K562 (cell line): ENCODE data around the gene OR2F1. TPM values are rescaled to one million over a fixed set of nuclear protein-coding genes. Genes with fewer than 3 reads are reported as not detected.

Experiments used
- ATF7 ChIP-seq: fragments of 450-650 bp; IDR thresholded peaks from 2 replicates; pipeline ENCODE4 v1.7.1; 2014; ENCODE audit warnings: mild to moderate bottlenecking, moderate library complexity
- CBFA2T2 ChIP-seq: fragments of 450-650 bp; conservative IDR thresholded peaks from 2 replicates; pipeline ENCODE4 v1.6.1; 2017; ENCODE audit warnings: mild to moderate bottlenecking
- CBX1 ChIP-seq: sonication (generic); IDR thresholded peaks from 2 replicates; pipeline ENCODE4 v1.6.1; 2016; ENCODE audit warnings: antibody characterized with exemption, low read depth, mild to moderate bottlenecking
- CBX3 ChIP-seq, 2 experiments: IDR thresholded peaks; 1 replicate in 1 of 2; 2 replicates in 1 of 2; pipeline ENCODE4 v1.6.1; 2012; ENCODE audit warnings: inconsistent platforms in 2 of 2, low read length in 2 of 2, borderline replicate concordance in 1 of 2, control low read depth in 1 of 2
- CREM ChIP-seq: IDR thresholded peaks from 2 replicates; pipeline ENCODE4 v1.6.1; 2014; ENCODE audit warnings: antibody characterized with exemption, low read depth
- CTBP1 ChIP-seq: fragments of 450-650 bp; IDR thresholded peaks from 2 replicates; pipeline ENCODE4 v1.6.1; 2016; ENCODE audit warnings: borderline replicate concordance
- EHMT2 ChIP-seq: fragments of 450-650 bp; IDR thresholded peaks from 2 replicates; pipeline ENCODE4 v1.6.1; 2018; ENCODE audit warnings: antibody characterized with exemption
- EP400 ChIP-seq: fragments of 450-650 bp; IDR thresholded peaks from 2 replicates; pipeline ENCODE4 v1.6.1; 2017; ENCODE audit warnings: antibody characterized with exemption, mild to moderate bottlenecking, moderate library complexity
- ESRRA ChIP-seq: fragments of 450-650 bp; IDR thresholded peaks from 2 replicates; pipeline ENCODE4 v1.6.1; 2014; ENCODE audit warnings: low read depth, mild to moderate bottlenecking, moderate library complexity, borderline replicate concordance
- FOXM1 ChIP-seq, 2 experiments: fragments of 450-650 bp in 1 of 2; sonication (generic) in 1 of 2; formaldehyde crosslinking in 1 of 2; IDR thresholded peaks; 2 replicates each; pipeline versions ENCODE4 v1.6.1 to v1.9.0; 2017 to 2022; ENCODE audit warnings: low read depth in 2 of 2, mild to moderate bottlenecking in 2 of 2, missing genetic modification reagents in 1 of 2, moderate library complexity in 1 of 2
- FOXO4 ChIP-seq: fragments of 450-650 bp; formaldehyde crosslinking; IDR thresholded peaks from 2 replicates; pipeline ENCODE4 v1.4.0; 2020; ENCODE audit warnings: mild to moderate bottlenecking, moderate library complexity
- GATAD2B ChIP-seq: fragments of 450-650 bp; IDR thresholded peaks from 2 replicates; pipeline ENCODE4 v1.6.1; 2017; ENCODE audit warnings: mild to moderate bottlenecking, borderline replicate concordance
- KDM1A ChIP-seq, 2 experiments: fragments of 450-650 bp; IDR thresholded peaks; 2 replicates each; pipeline ENCODE4 v1.6.1; 2016; ENCODE audit warnings: mild to moderate bottlenecking in 2 of 2
- MAFF ChIP-seq: IDR thresholded peaks from 2 replicates; pipeline ENCODE4 v1.6.1; 2012; ENCODE audit warnings: low read length, improper control_type of control experiment
- MEF2A ChIP-seq: IDR thresholded peaks from 2 replicates; pipeline ENCODE4 v1.6.1; 2011; ENCODE audit warnings: low read depth, mild to moderate bottlenecking, low read length, moderate library complexity; ENCODE audit not compliant: control insufficient read depth
- MTA2 ChIP-seq: fragments of 450-650 bp; IDR thresholded peaks from 2 replicates; pipeline ENCODE4 v1.6.1; 2016; ENCODE audit warnings: low read depth
- NCOR1 ChIP-seq: fragments of 450-650 bp; IDR thresholded peaks from 2 replicates; pipeline ENCODE4 v1.6.1; 2016; ENCODE audit warnings: mild to moderate bottlenecking, moderate library complexity
- NR2C2 ChIP-seq, 2 experiments: fragments of 200-800 bp in 1 of 2; sonication (Bioruptor generic) in 1 of 2; sonication (generic) in 1 of 2; formaldehyde crosslinking in 1 of 2; IDR thresholded peaks; 2 replicates each; pipeline versions ENCODE4 v1.6.1 to v1.8.0; 2016 to 2022; ENCODE audit warnings: mild to moderate bottlenecking in 1 of 2, missing compliant biosample characterization in 1 of 2, missing genetic modification characterization in 1 of 2, missing genetic modification reagents in 1 of 2
- NUFIP1 ChIP-seq: fragments of 450-650 bp; IDR thresholded peaks from 2 replicates; pipeline ENCODE4 v1.6.1; 2018; ENCODE audit not compliant: partially characterized antibody
- PHF21A ChIP-seq: fragments of 450-650 bp; IDR thresholded peaks from 2 replicates; pipeline ENCODE4 v1.6.1; 2017; ENCODE audit warnings: low read depth, borderline replicate concordance
- POLR2B ChIP-seq: fragments of 450-650 bp; IDR thresholded peaks from 2 replicates; pipeline ENCODE4 v1.6.1; 2018; ENCODE audit warnings: low read depth; ENCODE audit not compliant: partially characterized antibody
- RBFOX2 ChIP-seq: fragments of 200-400 bp; formaldehyde crosslinking; IDR thresholded peaks from 2 replicates; pipeline ENCODE4 v1.6.1; 2017; ENCODE audit warnings: low read depth, mild to moderate bottlenecking, low read length, moderate library complexity
- SOX6 ChIP-seq: fragments of 450-650 bp; IDR thresholded peaks from 2 replicates; pipeline ENCODE4 v1.6.1; 2014; ENCODE audit warnings: mild to moderate bottlenecking
- TAL1 ChIP-seq: fragments of 450-650 bp; IDR thresholded peaks from 2 replicates; pipeline ENCODE4 v1.6.1; 2016; ENCODE audit warnings: mild to moderate bottlenecking
- TCF15 ChIP-seq: fragments of 250-450 bp; sonication (Bioruptor Pico); IDR thresholded peaks from 2 replicates; pipeline ENCODE4 v1.8.0; 2022; ENCODE audit warnings: moderate library complexity, mild to moderate bottlenecking, inconsistent platforms
- ZEB2 ChIP-seq: fragments of 450-650 bp; IDR thresholded peaks from 2 replicates; pipeline ENCODE4 v1.6.1; 2016
- ZNF274 ChIP-seq: IDR thresholded peaks from 2 replicates; pipeline ENCODE4 v1.6.1; 2011; ENCODE audit warnings: low read depth, mild to moderate bottlenecking, low read length, moderate library complexity, borderline replicate concordance
- polyA plus RNA-seq, 8 experiments: library from polyadenylated mRNA; depleted of rRNA in 4 of 8; stranded (reverse) in 5 of 8; unstranded in 3 of 8; fragments of >200 nt; fragmentation: Nextera tagmentation in 2 of 8; fragmentation: Illumina TruSeq in 1 of 8; extraction: Ambion mirVana in 2 of 8; extraction: Trizol in 1 of 8; gene quantifications; 2 replicates each; pipeline versions ENCODE4 v1.2.1 to v1.2.3, GENCODE V29; 2011 to 2014; ENCODE audit warnings: inconsistent platforms in 1 of 8, missing spikeins in 1 of 8
- total RNA-seq, 7 experiments: library from RNA; depleted of rRNA in 6 of 7; stranded (reverse); fragments of >200 nt in 6 of 7; fragmentation: Illumina TruSeq in 2 of 7; extraction: Trizol in 2 of 7; gene quantifications; 2 replicates each; pipeline versions ENCODE4 v1.2.1 to v1.2.3, GENCODE V29; 2011 to 2021; ENCODE audit warnings: low replicate concordance in 1 of 7
- TF ChIP-seq, protein P1 (sequence below): fragments of 250-450 bp; sonication (Bioruptor Pico); IDR thresholded peaks from 2 replicates; pipeline ENCODE4 v1.4.0; 2020; ENCODE audit warnings: mild to moderate bottlenecking, moderate library complexity

The OR2F1 gene
- total and polyA plus RNA-seq, 9 of the 15 experiments (the other 6 are each of a cell fraction or from before 2014, with no cell fraction given), result not detected

DNA sequence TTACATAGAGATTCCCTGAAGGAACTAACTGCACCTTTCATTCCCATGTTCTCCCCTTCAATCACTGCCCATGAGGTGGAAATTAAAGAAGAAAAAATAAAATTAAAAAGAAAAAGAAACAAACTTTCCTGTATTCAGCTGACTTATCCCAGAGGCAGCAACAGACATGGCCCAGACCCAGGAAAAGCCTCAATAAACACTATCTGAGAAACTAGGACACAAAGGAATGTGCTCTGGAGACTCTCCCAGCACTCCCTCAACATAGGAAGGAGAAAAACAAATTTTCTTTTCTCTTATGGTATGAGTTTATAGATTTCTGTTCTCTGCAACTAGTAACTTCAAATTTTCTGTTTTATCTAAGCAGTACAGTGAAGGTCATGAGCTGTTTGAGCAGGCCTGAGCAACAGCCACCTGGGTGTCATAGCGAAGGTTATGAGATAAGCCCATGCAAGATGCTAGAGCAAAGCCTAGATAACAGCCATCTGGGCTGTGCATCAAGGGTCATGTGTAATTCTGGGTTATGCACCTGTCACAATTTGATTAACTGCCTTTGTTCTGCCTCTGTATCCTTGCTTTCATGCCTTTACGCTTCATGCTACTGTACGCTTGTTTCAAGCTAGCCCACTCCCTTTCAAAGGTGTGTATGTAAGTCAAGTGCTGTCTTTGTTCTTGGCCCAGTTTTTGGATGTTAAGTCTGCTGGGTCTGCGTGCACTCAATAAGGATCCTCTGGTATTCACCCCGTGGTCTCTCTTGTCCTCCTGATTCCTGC, 34.5 kb downstream of the OR2F1 start (continued):
- TF ChIP-seq CBX1, result no peak
- TF ChIP-seq ESRRA, result peak; percentile 68; the same call in 1 of the 2 replicates
- TF ChIP-seq CBX3 (IDR thresholded peaks at IDR 0.05; ENCODE audit: borderline replicate concordance in 1 of 2, low read length in 2 of 2), result peak; percentile 79 to 89
- TF ChIP-seq CBFA2T2, result peak; percentile 94
- TF ChIP-seq NUFIP1, result peak; percentile 31
- TF ChIP-seq ZNF274, result 0 out of 2 replicates have a peak, but pooled peaks have one; percentile 17
- TF ChIP-seq SOX6, result peak; percentile 93
- TF ChIP-seq, protein P1, sequence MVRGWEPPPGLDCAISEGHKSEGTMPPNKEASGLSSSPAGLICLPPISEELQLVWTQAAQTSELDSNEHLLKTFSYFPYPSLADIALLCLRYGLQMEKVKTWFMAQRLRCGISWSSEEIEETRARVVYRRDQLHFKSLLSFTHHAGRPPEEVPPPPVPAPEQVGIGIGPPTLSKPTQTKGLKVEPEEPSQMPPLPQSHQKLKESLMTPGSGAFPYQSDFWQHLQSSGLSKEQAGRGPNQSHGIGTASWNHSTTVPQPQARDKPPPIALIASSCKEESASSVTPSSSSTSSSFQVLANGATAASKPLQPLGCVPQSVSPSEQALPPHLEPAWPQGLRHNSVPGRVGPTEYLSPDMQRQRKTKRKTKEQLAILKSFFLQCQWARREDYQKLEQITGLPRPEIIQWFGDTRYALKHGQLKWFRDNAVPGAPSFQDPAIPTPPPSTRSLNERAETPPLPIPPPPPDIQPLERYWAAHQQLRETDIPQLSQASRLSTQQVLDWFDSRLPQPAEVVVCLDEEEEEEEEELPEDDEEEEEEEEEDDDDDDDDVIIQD (CRISPR knock-in tag), result no peak
- TF ChIP-seq FOXM1 (IDR thresholded peaks at IDR 0.05; ENCODE audit: low read depth), result peak; percentile 49; the same call in 1 of the 2 replicates
- no peak for TF ChIP-seq FOXM1 (CRISPR knock-in tag; IDR thresholded peaks at IDR 0.05; ENCODE audit: low read depth)
- TF ChIP-seq TAL1, result peak; percentile 87
- no peak for TF ChIP-seq NR2C2 (CRISPR knock-in tag; IDR thresholded peaks at IDR 0.05)
- TF ChIP-seq NR2C2 (tag; IDR thresholded peaks at IDR 0.05), result no peak; the same call in 1 of the 2 replicates
- no peak for TF ChIP-seq ATF7
- TF ChIP-seq MTA2, result peak; percentile 38
- no peak for TF ChIP-seq EP400
- no peak for TF ChIP-seq GATAD2B
- 0 out of 2 replicates have a peak, but pooled peaks have one; percentile 28 for TF ChIP-seq EHMT2
- no peak for TF ChIP-seq POLR2B
- peak; percentile 74; the same call in 1 of the 2 replicates for TF ChIP-seq CTBP1
- TF ChIP-seq NCOR1, result peak; percentile 75
- TF ChIP-seq MEF2A, result no peak
- no peak for TF ChIP-seq CREM
- no peak for TF ChIP-seq TCF15
- TF ChIP-seq FOXO4 (CRISPR knock-in tag), result no peak
- TF ChIP-seq ZEB2, result 0 out of 2 replicates have a peak, but pooled peaks have one; percentile 30
- 0 out of 4 replicates have a peak, but pooled peaks of 1 of the 2 experiments have one; percentile 13 for TF ChIP-seq KDM1A (IDR thresholded peaks at IDR 0.05)
- TF ChIP-seq RBFOX2, result no peak
- no peak for TF ChIP-seq MAFF
- no peak for TF ChIP-seq PHF21A
